ENCODE results near the gene CAVIN2. TPM values are rescaled to one million over a fixed set of nuclear protein-coding genes. Genes with fewer than 3 reads are reported as not detected.

The CAVIN2 gene
- total and polyA plus RNA-seq, 9 donors: 34.0 to 67.6 (median 42.6) TPM

GRCh38 chr2:191892391-191892790 lies 45.5 kb upstream of the CAVIN2 start:
- Histone ChIP-seq H3K9me3 (no peaks in the 10 kb centered on the region), H3K36me3 (no peaks in the 10 kb centered on the region), H3K4me1 (ENCODE audit: insufficient read depth) (no peaks in the 10 kb centered on the region), H3K4me3 (no peak overlapping the region), H3K27ac (no peak overlapping the region), H3K27me3 (no peaks in the 10 kb centered on the region)
- intact Hi-C loops (cut with DNase I): no loop called here
- WGBS, 3 donors: 87 to 94% (median 87%) methylated on average over 3 of the region's 3 CpGs
- no peak for DNase-seq
- TF ChIP-seq EP300 (IDR thresholded peaks at IDR 0.05) (no peak), POLR2A (IDR thresholded peaks at IDR 0.05) (no peak), CTCF (IDR thresholded peaks at IDR 0.05) (no peak)

- 86 to 93% (median 92%) methylated on average over 5 of the region's 5 CpGs for WGBS, 3 donors
- DNase-seq: no peak
- no peaks in the 10 kb centered on the region for H3K4me1 ChIP-seq (ENCODE audit: insufficient read depth)
- H3K9me3 ChIP-seq: no peaks in the 10 kb centered on the region
- intact Hi-C loops (cut with DNase I): no loop called here
- TF ChIP-seq CTCF (IDR thresholded peaks at IDR 0.05) (no peak), POLR2A (IDR thresholded peaks at IDR 0.05) (no peak), EP300 (IDR thresholded peaks at IDR 0.05) (no peak)
- H3K36me3 ChIP-seq: no peaks in the 10 kb centered on the region
- H3K27ac ChIP-seq: no peak overlapping the region
- H3K4me3 ChIP-seq: no peak overlapping the region
- no peaks in the 10 kb centered on the region for H3K27me3 ChIP-seq
These were observed 44.8 kb upstream of the CAVIN2 start for GRCh38 chr2:191891656-191892055.

GRCh38 chr2:191889931-191890330 lies 43.0 kb upstream of the CAVIN2 start:
- Histone ChIP-seq H3K27ac (no peak overlapping the region), H3K36me3 (no peaks in the 10 kb centered on the region), H3K27me3 (no peaks in the 10 kb centered on the region), H3K4me3 (no peak overlapping the region), H3K4me1 (ENCODE audit: insufficient read depth) (peaks cover 3% of the 10 kb centered on the region), H3K9me3 (no peaks in the 10 kb centered on the region)
- TF ChIP-seq EP300 (IDR thresholded peaks at IDR 0.05): no peak
- TF ChIP-seq CTCF (IDR thresholded peaks at IDR 0.05): no peak
- TF ChIP-seq POLR2A (IDR thresholded peaks at IDR 0.05): no peak
- intact Hi-C loops (cut with DNase I): no loop called here
- WGBS, 3 donors: 95 to 99% (median 98%) methylated on average over 2 of the region's 2 CpGs
- DNase-seq: no peak

- WGBS, 3 donors: 77 to 84% (median 78%) methylated on average over 3 of the region's 3 CpGs
- H3K4me1 ChIP-seq (ENCODE audit: insufficient read depth): peaks cover 3% of the 10 kb centered on the region
These were observed 41.7 kb upstream of the CAVIN2 start for GRCh38 chr2:191888400-191889166.

More at GRCh38 chr2:191888400-191889166, 41.7 kb upstream of the CAVIN2 start:
- no peak for DNase-seq
- intact Hi-C loops (cut with DNase I): no loop called here
- TF ChIP-seq CTCF (IDR thresholded peaks at IDR 0.05): no peak
- TF ChIP-seq EP300 (IDR thresholded peaks at IDR 0.05): no peak
- TF ChIP-seq POLR2A (IDR thresholded peaks at IDR 0.05): no peak
- Histone ChIP-seq H3K9me3 (no peaks in the 10 kb centered on the region), H3K27me3 (no peaks in the 10 kb centered on the region), H3K27ac (no peak overlapping the region), H3K4me3 (no peak overlapping the region), H3K36me3 (no peaks in the 10 kb centered on the region)
